AG04449 (cell line): ENCODE results near the gene SLC5A11.

Experiments used
- CTCF ChIA-PET: fragments of 350-600 bp; formaldehyde crosslinking; extraction: SDS; loops from one replicate; lab custom pipeline; 2021; ENCODE audit warnings: antibody characterized with exemption; lab: Yijun Ruan, JAX
- POLR2A ChIA-PET: fragments of 400-600, 350-600 bp; formaldehyde crosslinking; extraction: SDS; loops from one replicate; lab custom pipeline; 2020; ENCODE audit warnings: antibody characterized with exemption, inconsistent platforms; lab: Yijun Ruan, JAX
- DNase-seq: peaks from one replicate; pipeline ENCODE4 v3.0.0-alpha.2; 2010; ENCODE audit warnings: low read depth, low spot score
- H3K4me3 ChIP-seq: 2 replicates; pipeline ENCODE4 v1.5.1; 2011; ENCODE audit warnings: low read depth, mild to moderate bottlenecking, control low read depth, low read length
- CTCF ChIP-seq: IDR thresholded peaks from one replicate; pipeline ENCODE4 v1.5.1; 2011; ENCODE audit warnings: mild to moderate bottlenecking, moderate library complexity, low read length, control low read depth, inconsistent platforms; ENCODE audit not compliant: insufficient read depth; ENCODE audit errors: missing control alignments

The SLC5A11 gene

GRCh38 chr16:24939224-24939623, 93.5 kb downstream of the SLC5A11 start:
- ChIA-PET POLR2A (no interaction called here), CTCF (no interaction called here)
- DNase-seq: no peak
- no peak overlapping the region for H3K4me3 ChIP-seq
- no peak for TF ChIP-seq CTCF

GRCh38 chr16:24939738-24940137, 94.0 kb downstream of the SLC5A11 start:
- H3K4me3 ChIP-seq: no peak overlapping the region
- POLR2A ChIA-PET: no interaction called here
- CTCF ChIA-PET: no interaction called here
- DNase-seq: peak; percentile 26
- TF ChIP-seq CTCF: no peak

GRCh38 chr16:24943471-24943870, 97.7 kb downstream of the SLC5A11 start:
- DNase-seq: no peak
- ChIA-PET CTCF (no interaction called here), POLR2A (no interaction called here)
- no peak for TF ChIP-seq CTCF
- H3K4me3 ChIP-seq: no peak overlapping the region

GRCh38 chr16:24944206-24944605, 98.4 kb downstream of the SLC5A11 start:
- POLR2A ChIA-PET: no interaction called here
- no peak for TF ChIP-seq CTCF
- CTCF ChIA-PET: no interaction called here
- H3K4me3 ChIP-seq: no peak overlapping the region
- no peak for DNase-seq

GRCh38 chr16:24946155-24946554, 100.4 kb downstream of the SLC5A11 start:
- no peak overlapping the region for H3K4me3 ChIP-seq
- no peak for TF ChIP-seq CTCF
- DNase-seq: no peak
- POLR2A ChIA-PET: no interaction called here
- CTCF ChIA-PET: no interaction called here

- POLR2A ChIA-PET: interaction anchor here (0.6 kb wide), 1 partner anchor 44 kb away, joined by 3 read pairs; no protein-coding TSS in a partner anchor
- no peak for TF ChIP-seq CTCF
- no peak overlapping the region for H3K4me3 ChIP-seq
- CTCF ChIA-PET: no interaction called here
- DNase-seq: peak; percentile 19
Measured at GRCh38 chr16:24950275-24950674, 104.5 kb downstream of the SLC5A11 start.
